ENCODE measurements around the gene PEX14.

The PEX14 gene

DNA sequence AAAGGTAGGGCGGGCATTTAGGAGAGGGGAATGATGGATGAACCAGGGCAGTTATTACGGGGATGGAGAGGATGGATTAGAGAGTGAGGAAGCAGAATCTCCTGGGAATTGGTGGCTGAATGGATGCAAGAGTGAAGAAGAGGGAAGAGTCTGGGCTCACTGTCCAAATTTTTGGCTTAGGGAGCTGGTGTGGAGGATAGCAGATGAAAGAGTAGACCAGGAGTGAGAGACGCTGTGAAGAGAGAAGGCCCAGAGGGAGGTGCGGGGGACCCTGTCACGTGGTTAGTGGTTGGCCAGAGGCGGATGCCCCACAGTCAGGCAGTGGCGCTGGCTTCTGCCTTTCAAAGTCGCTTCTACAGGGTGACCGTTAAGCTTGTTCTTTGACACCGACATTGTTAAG lies 78.4 kb downstream of the PEX14 start:
- peak in 1 of 3 donors; percentile 7 for DNase-seq

DNA sequence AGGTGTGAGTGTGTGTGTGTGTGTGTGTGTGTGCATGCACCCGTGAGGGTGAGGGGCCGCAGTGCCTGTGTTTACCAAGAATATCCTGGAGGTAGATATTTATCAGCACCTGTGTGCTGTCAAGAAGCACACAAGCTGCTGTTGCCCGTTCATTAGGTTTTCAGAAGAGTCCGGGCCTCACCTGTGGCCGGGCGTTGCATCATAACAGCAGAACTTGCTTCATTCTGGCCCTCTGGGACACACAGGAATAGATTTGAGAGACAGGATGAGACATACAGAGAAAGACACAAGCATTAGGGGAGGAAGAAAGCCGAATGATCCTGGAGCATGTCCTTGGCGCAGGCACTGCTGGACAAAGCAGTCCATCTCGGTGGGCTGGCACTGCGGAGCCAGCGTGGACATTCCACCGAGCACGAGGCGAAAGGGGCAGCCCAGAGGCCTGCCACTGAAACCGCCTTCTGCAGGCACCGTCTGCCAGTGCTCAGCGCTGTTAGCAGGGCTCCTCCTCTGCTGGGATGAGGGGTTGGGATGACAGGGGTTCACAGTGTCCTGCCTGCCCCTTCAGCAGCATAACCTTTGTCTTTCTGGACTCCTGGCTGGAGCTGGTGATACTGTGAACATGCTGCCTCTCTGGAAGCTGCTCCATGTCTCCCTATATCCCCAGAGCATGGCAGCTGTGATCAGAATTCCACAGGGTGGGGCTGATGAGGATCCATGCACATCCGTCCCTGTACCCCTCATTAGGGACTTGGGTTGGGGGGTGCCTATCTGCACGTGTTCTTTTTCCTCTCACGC lies 81.1 kb downstream of the PEX14 start:
- no peak for DNase-seq

DNA sequence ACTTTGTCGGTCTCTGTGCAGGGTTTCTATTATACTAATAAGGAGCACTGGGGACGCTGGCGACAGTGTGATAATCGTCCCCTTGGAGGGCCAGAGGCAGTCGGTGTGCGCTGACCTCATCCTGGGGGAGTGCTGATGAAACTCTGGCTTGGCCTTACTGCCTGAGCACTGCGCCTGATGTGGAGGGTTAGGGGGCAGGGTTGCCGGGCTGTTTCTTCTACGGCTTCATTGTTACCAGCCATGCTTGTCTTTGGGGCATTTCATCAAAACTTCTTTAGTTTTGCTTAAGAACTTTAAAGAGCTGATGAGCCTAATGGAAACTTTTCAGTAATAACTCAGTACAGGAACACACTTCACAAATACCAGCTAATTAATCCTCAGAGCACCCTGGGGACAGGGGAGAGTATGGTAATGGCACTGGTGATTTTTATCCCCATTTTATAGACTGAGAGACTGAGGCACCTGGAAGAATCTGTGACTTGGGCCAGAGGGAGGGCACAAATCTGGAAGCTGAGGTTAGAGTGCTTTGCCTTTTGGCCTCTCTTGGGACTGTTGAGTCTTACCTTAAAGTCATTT lies 81.8 kb downstream of the PEX14 start:
- DNase-seq: no peak

DNA sequence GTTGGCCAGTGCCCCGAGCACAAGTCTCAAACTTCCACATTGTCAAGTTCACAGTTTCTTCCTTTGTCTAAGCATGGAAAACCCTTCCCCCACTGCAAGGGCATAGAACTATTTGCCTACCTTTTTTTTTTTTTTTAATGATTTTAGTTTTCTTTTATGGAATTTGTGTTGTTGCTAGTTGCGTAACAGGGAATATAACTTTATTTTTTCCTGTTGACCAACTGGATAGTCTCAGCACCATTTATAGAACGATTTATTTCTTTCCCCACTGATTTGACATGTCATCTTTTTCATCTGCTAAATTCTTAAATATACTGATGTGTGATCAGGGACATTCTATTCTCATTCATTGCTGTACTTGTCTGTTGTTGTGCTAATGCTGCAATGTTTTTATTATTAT lies 83.0 kb downstream of the PEX14 start:
- DNase-seq: peak in 1 of 3 donors; percentile 15

DNA sequence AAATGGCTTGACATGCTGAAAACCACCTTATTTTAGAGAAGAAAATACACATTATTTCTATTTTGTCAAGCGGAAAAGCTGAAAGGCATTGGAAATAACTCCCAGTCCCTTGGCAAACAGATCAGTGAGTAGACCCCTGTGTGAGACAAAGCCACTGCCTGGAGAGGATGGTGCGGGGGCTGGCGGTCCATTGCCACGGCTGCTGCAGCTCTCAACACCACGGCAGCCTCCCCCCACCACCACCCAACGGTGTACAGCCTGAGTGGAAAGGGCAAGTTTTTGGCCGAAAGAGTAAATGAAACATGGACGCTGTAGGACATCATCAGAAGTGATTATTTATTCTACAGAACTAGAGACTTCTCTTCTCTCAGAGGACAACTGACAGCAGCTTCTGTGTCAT lies 84.6 kb downstream of the PEX14 start:
- no peak for DNase-seq

DNA sequence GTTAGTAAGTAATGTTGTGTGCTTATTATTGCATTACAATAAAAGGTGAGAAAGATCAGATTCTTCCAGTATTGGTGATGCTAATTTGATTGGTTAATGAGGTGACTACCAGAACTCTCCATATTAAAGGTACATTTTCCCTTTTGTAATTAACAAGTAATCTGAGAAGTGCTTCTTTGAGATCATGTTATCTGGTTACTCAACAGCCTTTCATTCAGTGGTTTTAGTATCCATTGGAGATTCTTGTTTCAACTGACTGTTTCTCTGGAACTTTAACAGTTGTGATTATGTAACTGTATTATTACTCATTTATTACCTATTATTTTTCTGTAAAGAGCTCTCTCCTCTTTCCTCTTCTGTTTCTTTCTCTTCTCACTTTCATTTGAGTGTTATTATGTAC lies 86.7 kb downstream of the PEX14 start:
- DNase-seq: no peak

DNA sequence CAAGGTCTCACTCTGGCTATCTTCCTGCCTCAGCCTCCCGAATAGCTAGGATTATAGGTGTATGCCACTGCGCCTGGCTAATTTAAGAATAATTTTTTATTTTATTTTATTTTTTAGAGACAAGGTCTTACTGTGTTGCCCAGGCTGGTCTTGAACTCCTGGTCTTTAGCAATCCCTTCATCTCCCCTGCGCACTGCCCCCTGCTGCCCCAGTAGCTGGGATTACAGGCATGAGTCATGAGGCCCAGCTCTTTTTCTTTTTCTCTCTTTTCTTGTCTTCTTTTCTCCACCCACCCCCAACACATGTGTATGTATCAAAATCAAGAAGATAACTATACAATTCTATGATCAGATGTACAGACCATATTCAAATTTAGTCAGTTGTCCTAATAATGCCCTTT lies 87.2 kb downstream of the PEX14 start:
- peak in 1 of 3 donors; percentile 16 for DNase-seq

DNA sequence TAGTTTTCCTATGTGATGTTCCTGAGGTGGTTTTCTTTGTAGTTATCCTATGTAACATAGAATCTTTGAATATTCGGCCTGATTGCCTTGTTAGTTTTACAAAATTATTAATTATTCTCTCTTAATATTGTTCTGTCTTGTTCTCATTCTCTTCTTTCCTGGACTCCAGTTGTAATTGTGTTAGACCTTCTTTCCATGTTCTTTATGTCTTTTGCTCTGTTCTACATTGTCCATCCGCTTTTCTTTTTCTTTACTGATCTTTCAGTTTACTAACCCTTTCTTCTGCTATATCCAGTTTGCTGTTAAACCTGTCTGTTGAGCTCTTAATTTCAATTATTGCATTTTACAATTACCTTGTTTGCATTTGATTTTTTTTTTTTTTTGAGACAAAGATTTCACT lies 89.3 kb downstream of the PEX14 start:
- no peak for DNase-seq

DNA sequence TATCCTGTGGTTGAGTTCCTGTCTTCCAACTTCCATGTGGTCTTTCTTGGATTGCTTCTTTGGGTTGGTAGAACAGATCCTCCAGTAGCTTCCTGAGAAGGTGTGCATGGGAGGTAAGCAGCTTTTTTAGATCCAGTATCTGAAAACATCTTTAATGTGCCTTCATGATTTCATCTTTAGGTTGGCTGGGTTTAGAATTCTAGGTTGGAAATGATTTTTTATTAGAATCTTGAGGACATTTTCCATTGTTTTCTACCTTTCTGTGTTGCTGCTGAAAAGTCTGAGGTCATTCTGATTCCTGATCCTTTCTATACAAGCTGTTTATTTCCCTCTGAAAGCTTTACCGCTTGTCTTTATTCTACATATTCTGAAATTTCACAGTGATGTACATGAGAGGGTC lies 94.8 kb downstream of the PEX14 start:
- no peak for DNase-seq

DNA sequence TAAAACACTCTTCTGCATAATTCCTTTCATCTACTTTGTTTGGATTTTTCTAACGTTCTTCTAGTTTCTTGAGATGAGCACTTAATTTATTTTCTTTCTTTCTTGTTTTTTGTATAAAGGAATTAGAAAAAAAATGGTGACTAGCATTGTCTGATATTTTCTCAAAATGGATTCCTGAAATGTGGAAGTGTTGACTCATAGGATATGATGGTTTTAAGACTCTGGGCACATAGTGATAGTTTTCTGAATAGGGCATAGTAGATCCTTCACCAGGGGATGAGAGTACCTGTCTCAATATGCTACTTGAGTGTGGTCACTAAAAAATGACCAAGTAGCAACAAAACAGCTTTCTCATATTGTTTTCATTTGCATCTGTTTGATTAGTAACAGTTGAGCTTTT lies 100.9 kb downstream of the PEX14 start:
- DNase-seq: peak in 1 of 3 donors; percentile 7

DNA sequence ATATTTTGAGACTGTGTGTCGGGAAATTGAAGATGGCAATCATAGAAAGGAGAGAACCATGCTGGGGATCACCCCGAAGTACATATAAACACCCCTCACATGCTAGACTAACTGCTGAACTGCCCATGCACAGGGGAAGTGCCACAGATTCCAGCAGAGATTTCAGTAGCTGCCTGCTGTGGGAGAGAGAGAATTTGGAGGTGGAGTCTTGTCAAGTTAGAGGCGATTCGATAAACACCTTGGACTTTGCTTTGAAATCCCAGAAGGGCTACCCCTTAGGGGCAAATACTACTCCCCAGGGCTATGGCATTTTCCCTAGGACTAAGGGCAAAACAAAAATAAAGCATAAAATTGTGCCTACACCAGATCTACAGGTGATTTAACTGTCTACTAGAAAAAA lies 103.3 kb downstream of the PEX14 start:
- no peak for DNase-seq

DNA sequence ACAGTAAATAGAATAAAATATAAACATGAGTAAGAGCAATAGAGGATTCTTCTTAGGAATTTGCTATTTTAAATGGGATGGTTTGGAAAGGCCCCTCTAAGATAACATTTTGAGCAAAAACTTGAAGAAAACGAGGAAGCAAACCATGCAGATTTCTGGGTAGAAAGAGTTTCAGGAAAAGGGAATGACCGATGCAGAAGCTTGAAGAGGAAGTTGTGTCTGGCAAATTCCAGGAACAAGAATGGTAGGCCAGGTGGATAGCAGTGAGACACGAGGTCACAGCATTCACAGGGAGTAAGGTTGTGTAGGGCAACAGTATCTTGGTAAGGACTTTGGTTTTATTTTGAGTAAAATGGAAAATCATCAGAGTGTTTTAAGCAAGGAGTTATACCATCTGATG lies 108.9 kb downstream of the PEX14 start:
- peak in 2 of 3 donors; percentile 33 to 48 for DNase-seq

DNA sequence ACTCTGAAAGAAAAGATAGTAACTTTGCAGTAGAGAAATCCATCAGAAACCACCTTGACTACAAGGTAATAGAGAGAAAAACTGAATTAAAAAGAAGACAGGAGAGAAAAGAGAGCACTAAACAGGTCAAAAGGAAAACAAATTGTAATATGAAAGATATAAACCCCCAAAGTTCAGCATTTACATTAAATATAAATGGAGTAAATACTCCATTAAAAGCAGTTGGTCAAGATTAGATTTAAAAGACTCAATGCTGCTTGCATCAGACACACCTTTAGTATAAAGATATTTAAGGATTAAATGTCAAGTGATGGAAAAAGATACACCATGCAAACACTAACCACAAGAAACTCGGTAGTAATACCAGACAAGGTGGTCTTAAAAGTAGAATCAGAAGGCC lies 110.5 kb downstream of the PEX14 start:
- no peak for DNase-seq

DNA sequence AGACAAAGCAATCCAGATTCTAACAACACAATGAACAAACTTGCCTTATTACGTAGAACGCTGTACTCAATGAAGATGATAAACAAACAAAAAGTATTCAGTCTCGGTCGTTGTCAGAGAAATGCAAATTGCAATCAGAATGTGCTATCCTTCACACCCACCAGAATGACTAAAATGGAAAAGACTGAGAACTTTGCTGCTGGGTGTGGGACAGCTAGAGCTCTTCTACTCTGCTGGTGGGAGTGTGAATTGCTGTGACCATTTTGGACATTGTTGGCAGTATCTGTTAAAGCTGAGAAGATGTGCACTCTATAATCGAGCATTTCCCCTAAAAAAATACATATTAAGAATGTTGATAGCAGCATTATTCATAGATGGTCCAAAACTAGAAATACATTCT lies 111.4 kb downstream of the PEX14 start:
- DNase-seq: no peak

DNA sequence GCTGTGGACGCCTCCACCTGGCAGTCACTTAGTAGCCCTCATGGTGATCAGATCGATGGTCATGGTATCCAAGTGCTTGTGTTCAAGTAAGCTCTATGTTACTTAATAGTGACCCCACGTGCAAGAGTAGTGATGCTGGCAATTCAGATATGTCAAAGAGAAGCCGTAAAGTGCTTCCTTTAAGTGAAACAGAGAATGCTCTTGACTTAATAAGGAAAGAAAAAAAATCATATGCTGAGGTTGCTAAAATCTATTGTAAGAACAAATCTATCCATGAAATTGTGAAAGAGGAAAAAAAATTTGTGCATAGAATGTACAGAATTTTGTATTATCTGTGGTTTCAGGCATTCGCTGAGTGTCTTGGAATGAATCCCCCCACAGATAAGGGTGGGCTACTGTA lies 113.9 kb downstream of the PEX14 start:
- no peak for DNase-seq

DNA sequence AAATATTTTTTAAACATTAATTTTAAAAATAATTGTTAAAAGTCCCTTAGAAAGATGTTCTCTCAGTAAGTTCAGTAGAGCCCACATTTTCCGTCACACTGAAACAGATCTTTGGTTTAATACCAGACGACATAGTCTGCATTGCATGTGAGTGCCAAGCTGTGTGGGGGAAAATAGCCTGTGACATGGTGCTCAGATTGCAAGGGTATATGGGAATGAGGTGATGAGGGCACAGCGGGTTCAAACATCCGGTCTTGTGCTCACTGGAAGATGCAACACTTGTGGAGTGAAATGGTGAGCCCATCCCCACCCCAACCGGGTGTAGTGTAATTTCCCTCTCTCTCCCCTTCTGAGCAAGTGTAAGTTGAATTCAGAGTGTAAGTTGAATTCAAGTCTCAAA lies 114.3 kb downstream of the PEX14 start:
- DNase-seq: no peak

DNA sequence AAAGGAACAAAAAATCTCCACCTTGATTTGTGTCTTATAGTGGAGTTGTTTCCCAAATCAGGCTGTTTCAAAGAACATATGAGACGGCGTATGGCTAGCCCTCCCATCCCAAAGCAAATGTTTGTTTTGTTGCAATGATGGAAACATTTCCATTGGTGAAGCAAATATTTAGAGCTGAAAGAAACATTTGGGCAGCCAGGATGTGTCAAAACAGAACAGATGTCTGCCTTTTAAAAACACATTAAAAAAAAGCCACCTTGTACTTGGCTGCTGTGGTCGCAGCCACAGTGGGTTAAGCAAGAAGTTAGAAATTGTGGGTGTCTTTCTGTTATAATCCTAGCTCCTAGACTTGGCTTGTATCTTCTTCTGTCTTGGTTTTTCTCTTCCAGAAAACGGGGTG lies 116.3 kb downstream of the PEX14 start:
- DNase-seq: no peak

DNA sequence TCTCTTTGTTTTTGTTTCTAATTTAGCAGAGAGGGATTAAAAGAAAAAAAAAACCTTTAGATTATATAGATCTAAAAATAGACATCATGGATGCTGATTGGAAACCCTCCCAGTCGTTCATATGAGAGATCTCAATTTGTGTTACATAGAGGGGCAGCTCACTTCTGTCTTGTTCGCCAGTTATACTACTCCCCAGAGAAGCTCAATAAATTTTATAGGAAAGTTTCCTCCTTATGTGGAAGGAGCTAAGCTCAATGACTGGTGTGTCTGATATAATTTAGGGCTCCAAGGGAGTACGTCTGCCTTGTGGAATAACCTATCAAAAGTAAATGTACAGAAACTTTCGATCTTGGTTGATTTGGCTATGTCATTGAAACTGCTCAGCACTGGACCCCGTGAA lies 117.6 kb downstream of the PEX14 start:
- DNase-seq: no peak

DNA sequence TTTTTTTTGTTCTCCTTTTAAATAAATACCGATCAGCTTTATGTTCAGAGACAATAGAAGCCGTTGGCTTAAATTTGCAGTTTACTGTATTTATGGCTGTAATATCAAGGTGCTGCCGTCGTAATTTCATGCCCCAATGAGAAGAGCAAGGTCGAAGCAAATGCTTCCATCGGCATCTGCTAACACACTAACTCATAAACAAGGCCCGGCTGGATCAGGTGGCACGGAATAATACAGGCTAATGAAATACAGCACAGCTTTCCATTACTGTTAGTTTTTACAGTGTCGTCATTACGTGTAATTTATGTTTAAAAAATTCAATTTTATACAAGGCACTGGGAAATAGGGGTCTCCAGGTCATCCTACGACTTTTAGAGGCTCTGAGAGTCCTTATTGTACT lies 119.0 kb downstream of the PEX14 start:
- DNase-seq: no peak

DNA sequence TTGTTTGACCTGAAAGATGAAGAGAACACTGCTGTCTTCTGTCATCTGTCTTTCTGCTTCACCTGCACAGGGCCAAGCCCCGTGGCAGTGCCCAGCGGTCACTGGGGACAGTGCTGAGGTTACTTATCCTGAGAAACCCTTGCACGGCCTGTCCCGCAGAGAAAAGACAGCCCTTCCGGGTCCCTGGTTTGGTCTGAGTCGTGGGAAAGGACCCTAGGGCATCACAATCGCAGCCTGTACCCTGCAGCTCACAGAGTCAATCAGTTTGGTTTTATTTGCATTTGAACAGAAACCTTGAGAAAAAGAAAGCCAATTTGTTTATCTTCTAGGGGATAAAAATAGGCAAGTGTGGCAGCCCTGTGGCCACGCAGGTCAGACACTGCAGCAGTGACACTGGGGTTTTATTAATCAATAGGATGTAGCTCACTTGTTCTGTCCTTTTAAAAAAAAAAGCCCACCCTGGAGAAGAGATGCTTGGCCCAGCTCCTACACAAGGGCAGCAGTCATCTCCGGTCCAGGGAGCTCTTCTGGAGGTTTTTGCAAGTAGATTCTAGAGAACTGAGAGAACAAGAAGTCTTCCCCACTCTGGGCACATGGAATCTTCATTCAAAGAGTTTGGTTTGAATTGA lies 120.0 kb downstream of the PEX14 start:
- no peak for DNase-seq

DNA sequence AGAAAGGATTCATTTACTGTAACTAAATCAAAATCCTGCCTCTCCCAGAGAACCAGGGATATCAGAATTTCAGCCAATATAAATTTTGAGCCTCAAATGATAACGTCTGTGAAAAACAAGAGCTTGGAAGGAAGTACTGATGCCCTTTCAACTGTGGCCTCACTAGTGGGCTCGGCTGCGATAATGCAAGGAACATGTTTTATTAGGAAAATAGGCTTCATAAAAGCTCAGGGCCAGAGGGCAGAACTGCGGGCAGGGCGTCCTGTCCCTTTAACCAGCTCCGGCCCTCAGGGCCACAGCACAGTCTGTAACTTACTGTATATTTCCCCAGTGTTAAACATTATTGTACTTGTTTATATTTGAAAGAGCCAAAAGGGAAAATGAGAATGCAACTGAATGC lies 122.0 kb downstream of the PEX14 start:
- DNase-seq: no peak

DNA sequence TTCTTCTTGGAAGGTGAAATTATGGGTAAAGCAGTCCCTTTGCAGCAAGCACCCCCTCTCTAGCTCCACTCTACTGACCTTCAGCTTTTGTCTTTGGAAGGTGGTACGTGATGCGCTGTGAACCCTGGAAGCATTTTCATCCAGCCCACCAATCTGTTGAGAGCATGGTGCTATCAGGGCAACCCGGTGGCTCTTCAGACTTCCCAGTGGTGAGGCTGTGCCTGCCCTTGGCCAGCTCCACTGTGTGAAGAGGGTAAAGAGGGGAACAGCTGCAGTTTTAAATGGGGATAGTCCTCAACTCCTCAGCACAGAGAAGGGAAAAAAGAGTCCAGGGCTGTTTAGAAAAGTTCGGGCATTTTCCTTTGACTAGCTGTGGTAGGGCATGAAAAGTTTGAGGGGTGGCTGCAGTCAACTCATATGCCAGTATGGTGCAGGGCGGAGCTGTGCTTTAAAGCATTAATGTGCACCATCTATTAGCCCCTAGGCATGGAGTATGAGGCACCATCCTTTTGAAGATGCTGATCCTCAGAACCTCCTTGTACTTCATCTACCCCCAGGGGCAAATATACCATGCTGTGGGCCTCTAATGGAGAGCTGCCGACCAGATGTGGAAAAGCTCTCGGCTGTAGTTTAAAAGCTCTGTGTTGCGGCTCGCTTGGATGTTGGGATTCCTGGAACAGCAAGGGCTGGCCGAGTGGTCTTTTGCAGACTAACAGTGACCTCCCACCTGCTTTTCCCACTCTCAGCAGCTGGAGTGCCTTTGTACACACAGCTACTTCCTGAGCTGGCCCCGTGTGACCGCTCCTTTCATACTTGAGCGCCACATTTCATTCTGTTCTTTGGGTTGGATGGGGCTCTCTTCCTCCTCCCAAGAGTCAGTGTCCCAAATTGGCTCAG lies 123.0 kb downstream of the PEX14 start:
- no peak for DNase-seq

DNA sequence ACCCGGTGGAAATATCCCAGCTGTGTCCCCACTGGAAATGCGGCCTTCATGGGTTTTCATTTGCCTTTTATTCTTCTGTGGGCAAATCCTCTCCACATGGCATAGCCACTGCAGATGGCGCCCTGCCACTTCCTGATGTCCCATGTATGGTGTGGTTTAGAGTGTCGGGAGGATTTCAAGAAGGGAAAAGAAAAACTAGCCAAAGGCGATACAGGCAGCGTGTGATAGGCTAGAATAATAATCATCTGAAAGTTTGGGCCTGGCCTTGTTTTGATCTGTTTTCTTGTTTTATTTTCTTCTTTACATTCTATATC lies 123.6 kb downstream of the PEX14 start:
- no peak for DNase-seq

Data from suppressor macrophage treated with lipopolysaccharide for 1 hour (primary cell).